Motor neuron (in vitro differentiated cells): ENCODE data around the gene LGALS12. TPM values are rescaled to one million over a fixed set of nuclear protein-coding genes. Genes with fewer than 3 reads are reported as not detected.
A peak's percentile ranks its signal among the peaks of the same experiment; 100 is the strongest.

Experiments used
- ATAC-seq, 8 experiments: fragments of 200-7000 bp; cut with Tn5 transposase; replicated peaks in 6 of 8; 2 replicates each; pipeline ENCODE4 v1.8.0; 2021; ENCODE audit warnings: mild to moderate bottlenecking in 8 of 8, moderate library complexity in 8 of 8
- H3K27ac ChIP-seq, 2 donors: fragments of 250-450 bp; sonication (Bioruptor Pico); 2 replicates each; pipeline ENCODE4 v1.9.0; 2021; ENCODE audit warnings: antibody characterized with exemption in 2 of 2, mild to moderate bottlenecking in 2 of 2, moderate library complexity in 1 of 2
- H3K4me1 ChIP-seq, 2 donors: fragments of 250-450 bp; sonication (Bioruptor Pico); replicated peaks in 1 of 2; 2 replicates each; pipeline ENCODE4 v1.6.1; 2021; ENCODE audit warnings: antibody characterized with exemption in 2 of 2, mild to moderate bottlenecking in 2 of 2, moderate library complexity in 1 of 2
- H3K4me3 ChIP-seq, 5 donors: fragments of 250-450 bp; sonication (Bioruptor Pico); 2 replicates each; pipeline ENCODE4 v1.9.0; 2021; ENCODE audit warnings: antibody characterized with exemption in 5 of 5, mild to moderate bottlenecking in 5 of 5, moderate library complexity in 4 of 5
- WGBS, 10 experiments: fragments of 450-650 bp; shearing (Covaris generic); methylation state at CpG; one replicate each; pipeline ENCODE4 v1.0.0; 2022; 5-methylcytosine and 5-hydroxymethylcytosine counted together
- in situ Hi-C, 9 experiments: fragments of 400-800 bp; cut with MboI; loops; one replicate each; pipeline ENCODE4 v1.15.0; 2021; ENCODE audit warnings: low sequenced_read_pairs in 9 of 9, low pct_unique_long_range_greater_than_20kb in 2 of 9; ENCODE audit not compliant: unreplicated experiment in 9 of 9
- total RNA-seq, 8 experiments: library from RNA; unstranded; fragments of 300-600 nt; gene quantifications; 2 replicates each; pipeline versions ENCODE4 v1.2.3 to v1.2.4, GENCODE V29; 2022

Gene LGALS12
- total RNA-seq, result under 1 TPM in 2 of 8 experiments, not detected in 6; 0.13 to 0.36 TPM

- ATAC-seq, result no peak
- in situ Hi-C loops, result no loop called here
- WGBS, 10 experiments, result 65 to 100% (median 79%) methylated on average over 2 to 8 of the region's 15 CpGs; no CpG with 5 or more reads in 3 of the 10 experiments
- Histone ChIP-seq H3K27ac (no peak within 1 kb of the TSS), H3K4me1 (peaks cover 8 to 14% of the 10 kb centered on the region in 2 donors), H3K4me3 (no peak within 1 kb of the TSS)
Observed at GRCh38 chr11:63505857-63506528, at the start of gene LGALS12. LGALS12 (plus strand) TSS chr11:63506084; CDS start chr11:63506459, 375 bp downstream.

- WGBS, 10 experiments, result 0 to 67% (median 58%) methylated on average over 1 to 5 of the region's 6 CpGs; no CpG with 5 or more reads in 4 of the 10 experiments
- in situ Hi-C loops, result no loop called here
- no peak for ATAC-seq
Observed at GRCh38 chr11:63459586-63459985, 46.3 kb upstream of the LGALS12 start.

GRCh38 chr11:63462137-63462536 lies 43.7 kb upstream of the LGALS12 start:
- in situ Hi-C loops, result no loop called here
- Histone ChIP-seq H3K4me3 (no peak overlapping the region), H3K4me1 (no peaks in the 10 kb centered on the region), H3K27ac (no peak overlapping the region)
- no peak for ATAC-seq

More at GRCh38 chr11:63459586-63459985, 46.3 kb upstream of the LGALS12 start:
- H3K27ac ChIP-seq, result no peak overlapping the region
- H3K4me3 ChIP-seq, result no peak overlapping the region
- H3K4me1 ChIP-seq, result no peaks in the 10 kb centered on the region

GRCh38 chr11:63470311-63470710 lies 35.6 kb upstream of the LGALS12 start:
- H3K4me3 ChIP-seq, result no peak overlapping the region
- no peaks in the 10 kb centered on the region for H3K4me1 ChIP-seq
- no peak for ATAC-seq
- 35 to 100% (median 86%) methylated on average over 1 to 3 of the region's 3 CpGs for WGBS, 10 experiments
- H3K27ac ChIP-seq, result no peak overlapping the region
- in situ Hi-C loops, result loop anchor here in 4 of 9 experiments (10.0 kb wide), 1 partner anchor 164 kb away; no protein-coding TSS in a partner anchor

- 44 to 100% (median 69%) methylated on average over 2 to 3 of the region's 3 CpGs; no CpG with 5 or more reads in 2 of the 10 experiments for WGBS, 10 experiments
- Histone ChIP-seq H3K4me1 (no peaks in the 10 kb centered on the region), H3K27ac (no peak overlapping the region), H3K4me3 (no peak overlapping the region)
- in situ Hi-C loops, result loop anchor here in 4 of 9 experiments (10.0 kb wide), 1 partner anchor 162 kb away; no protein-coding TSS in a partner anchor
- no peak for ATAC-seq
Observed at GRCh38 chr11:63472372-63472771, 33.5 kb upstream of the LGALS12 start.

GRCh38 chr11:63476618-63477017 lies 29.3 kb upstream of the LGALS12 start:
- in situ Hi-C loops, result loop anchor here in 7 of 9 experiments (5.0 to 25.0 kb wide), 3 partner anchors 158 to 161 kb away; no protein-coding TSS in a partner anchor
- Histone ChIP-seq H3K4me1 (no peaks in the 10 kb centered on the region), H3K27ac (no peak overlapping the region), H3K4me3 (no peak overlapping the region)
- ATAC-seq, result no peak

- ATAC-seq, result peak; percentile 88 to 96 (median 93)
- no peak overlapping the region for H3K4me3 ChIP-seq
- in situ Hi-C loops, result loop anchor here in 7 of 9 experiments (5.0 to 25.0 kb wide), 3 partner anchors 156 to 158 kb away; no protein-coding TSS in a partner anchor
- 0 to 100% (median 24%) methylated on average over 1 to 5 of the region's 5 CpGs; no CpG with 5 or more reads in 1 of the 10 experiments for WGBS, 10 experiments
- no peaks in the 10 kb centered on the region for H3K4me1 ChIP-seq
- H3K27ac ChIP-seq, result no peak overlapping the region
Observed at GRCh38 chr11:63478896-63479295, 27.0 kb upstream of the LGALS12 start.

- H3K4me3 ChIP-seq, result no peak overlapping the region
- no peak overlapping the region for H3K27ac ChIP-seq
- no peak for ATAC-seq
- in situ Hi-C loops, result loop anchor here in 3 of 9 experiments (10.0 to 25.0 kb wide), 2 partner anchors 155 to 157 kb away; no protein-coding TSS in a partner anchor
- H3K4me1 ChIP-seq, result no peaks in the 10 kb centered on the region
- 33 to 100% (median 84%) methylated on average over 1 to 6 of the region's 6 CpGs; no CpG with 5 or more reads in 4 of the 10 experiments for whole genome bisulfite sequencing, 10 experiments
Observed at GRCh38 chr11:63480039-63480438, 25.8 kb upstream of the LGALS12 start.

- H3K4me1 ChIP-seq, result peaks cover under 1 to 4% of the 10 kb centered on the region in 2 donors
- in situ Hi-C loops, result loop anchor here in 3 of 9 experiments (10.0 to 25.0 kb wide), 2 partner anchors 149 to 152 kb away; no protein-coding TSS in a partner anchor
- H3K27ac ChIP-seq, result no peak overlapping the region
- no peak for ATAC-seq
- H3K4me3 ChIP-seq, result no peak overlapping the region
- 5 to 97% (median 68%) methylated on average over 3 of the region's 3 CpGs; no CpG with 5 or more reads in 2 of the 10 experiments for WGBS, 10 experiments
Observed at GRCh38 chr11:63485777-63486176, 20.1 kb upstream of the LGALS12 start.

GRCh38 chr11:63488789-63489188 lies 17.1 kb upstream of the LGALS12 start:
- Histone ChIP-seq H3K4me1 (peaks cover 7 to 8% of the 10 kb centered on the region in 2 donors), H3K4me3 (no peak overlapping the region), H3K27ac (no peak overlapping the region)
- in situ Hi-C loops, result loop anchor here in 3 of 9 experiments (10.0 to 25.0 kb wide), 2 partner anchors 146 to 149 kb away; no protein-coding TSS in a partner anchor
- 8 to 71% (median 18%) methylated on average over 1 of the region's 1 CpG; no CpG with 5 or more reads in 4 of the 10 experiments for whole genome bisulfite sequencing, 10 experiments
- peak in 2 of 8 experiments; percentile 5 to 7 for ATAC-seq

GRCh38 chr11:63489879-63490278 lies 16.0 kb upstream of the LGALS12 start:
- Histone ChIP-seq H3K27ac (no peak overlapping the region), H3K4me1 (peaks cover 7 to 8% of the 10 kb centered on the region in 2 donors), H3K4me3 (no peak overlapping the region)
- peak in 7 of 8 experiments; percentile 7 to 63 (median 47) for ATAC-seq
- WGBS, 10 experiments, result 14 to 84% (median 43%) methylated on average over 1 to 3 of the region's 3 CpGs; no CpG with 5 or more reads in 2 of the 10 experiments
- in situ Hi-C loops, result loop anchor here in 3 of 9 experiments (10.0 to 25.0 kb wide), 2 partner anchors 145 to 147 kb away; no protein-coding TSS in a partner anchor

- peak in 7 of 8 experiments; percentile 25 to 87 (median 80) for ATAC-seq
- Histone ChIP-seq H3K4me1 (peaks cover 7 to 8% of the 10 kb centered on the region in 2 donors), H3K27ac (no peak within 1 kb of the TSS), H3K4me3 (peak within 1 kb of the TSS in 3 of 5 donors; percentile 9 to 25 (median 16))
- in situ Hi-C loops, result loop anchor here in 2 of 9 experiments (25.0 kb wide), 1 partner anchor 147 kb away; no protein-coding TSS in a partner anchor
- 0 to 81% (median 54%) methylated on average over 1 to 18 of the region's 60 CpGs; no CpG with 5 or more reads in 4 of the 10 experiments for WGBS, 10 experiments
Observed at GRCh38 chr11:63490551-63491239, 15.2 kb upstream of the LGALS12 start, which contains the start of gene PLAAT5. PLAAT5 (minus strand) TSS chr11:63491167; CDS start chr11:63491034, 133 bp downstream.
